Epithelial cell of esophagus (primary cell): Measurements from ENCODE around the gene P2RY12.
"Not testable (repeated sequence)": the region's sequence is repeated elsewhere in the genome, so short reads cannot be mapped to it uniquely, and the experiment has no call there.

ENCODE experiments used
- DNase-seq: peaks from one replicate; pipeline ENCODE4 v3.0.0; 2010; ENCODE audit warnings: low read depth
- H3K4me3 ChIP-seq: 2 replicates; pipeline ENCODE4 v1.5.1; 2011; ENCODE audit warnings: mild to moderate bottlenecking, low read length, control low read depth
- CTCF ChIP-seq: IDR thresholded peaks from 2 replicates; pipeline ENCODE4 v1.5.1; 2011; ENCODE audit warnings: low read depth, mild to moderate bottlenecking, low read length, control low read depth, inconsistent platforms; ENCODE audit not compliant: insufficient read depth; ENCODE audit errors: missing control alignments

P2RY12 gene

GRCh38 chr3:151393941-151394340 lies 9.4 kb upstream of the P2RY12 start:
- TF ChIP-seq CTCF, result no peak

GRCh38 chr3:151393146-151393830 lies 8.7 kb upstream of the P2RY12 start:
- no peak for TF ChIP-seq CTCF
- no peak for DNase-seq
- H3K4me3 ChIP-seq, result no peak overlapping the region

More at GRCh38 chr3:151393941-151394340, 9.4 kb upstream of the P2RY12 start:
- H3K4me3 ChIP-seq, result no peak overlapping the region
- DNase-seq, result no peak

- not testable (repeated sequence) for DNase-seq, H3K4me3 ChIP-seq
Measured at GRCh38 chr3:151392191-151392590, 7.6 kb upstream of the P2RY12 start.

- TF ChIP-seq CTCF, result no peak
- DNase-seq, result no peak
- no peak overlapping the region for H3K4me3 ChIP-seq
Measured at GRCh38 chr3:151391720-151392119, 7.2 kb upstream of the P2RY12 start.

- H3K4me3 ChIP-seq, result no peak overlapping the region
- DNase-seq, result no peak
- no peak for TF ChIP-seq CTCF
Measured at GRCh38 chr3:151387842-151388241, 3.3 kb upstream of the P2RY12 start.

- DNase-seq, result no peak
- TF ChIP-seq CTCF, result no peak
- no peak overlapping the region for H3K4me3 ChIP-seq
Measured at GRCh38 chr3:151387432-151387831, 2.9 kb upstream of the P2RY12 start.

GRCh38 chr3:151386056-151386455 lies 1.5 kb upstream of the P2RY12 start:
- no peak overlapping the region for H3K4me3 ChIP-seq
- TF ChIP-seq CTCF, result no peak
- DNase-seq, result no peak
